CD14-positive monocyte (primary cell): ENCODE measurements around the gene PPM1G. TPM values are rescaled to one million over a fixed set of nuclear protein-coding genes. Genes with fewer than 3 reads are reported as not detected.

ENCODE experiments used
- DNase-seq, 3 donors: peaks; one replicate each; pipeline ENCODE4 v3.0.0-alpha.2; 2011 to 2022
- H2AFZ ChIP-seq: 2 replicates; pipeline ENCODE4 v1.6.0; 2012; ENCODE audit warnings: mild to moderate bottlenecking, low read depth, low read length, inconsistent platforms; ENCODE audit not compliant: insufficient read depth, poor library complexity, severe bottlenecking
- H3K27ac ChIP-seq, 2 donors: 1 replicate in 1 of 2; 2 replicates in 1 of 2; pipeline ENCODE4 v1.5.1; 2012 to 2013; ENCODE audit warnings: low read length in 2 of 2, control low read depth in 1 of 2, inconsistent platforms in 1 of 2, low read depth in 1 of 2, mild to moderate bottlenecking in 1 of 2
- H3K27me3 ChIP-seq, 2 donors: one replicate each; pipeline versions ENCODE4 v1.6.0 to v1.6.1; 2011 to 2013; ENCODE audit warnings: low read length in 2 of 2; ENCODE audit not compliant: control insufficient read depth in 2 of 2, insufficient read depth in 2 of 2
- H3K36me3 ChIP-seq, 2 donors: replicated peaks in 1 of 2; 1 replicate in 1 of 2; 2 replicates in 1 of 2; pipeline versions ENCODE4 v1.5.1 to v1.6.1; 2012 to 2013; ENCODE audit warnings: low read length in 2 of 2, control low read depth in 1 of 2, inconsistent platforms in 1 of 2, mild to moderate bottlenecking in 1 of 2; ENCODE audit not compliant: insufficient read depth in 2 of 2, control insufficient read depth in 1 of 2
- H3K4me1 ChIP-seq, 2 donors: 1 replicate in 1 of 2; 2 replicates in 1 of 2; pipeline versions ENCODE4 v1.5.1 to v1.6.1; 2012 to 2013; ENCODE audit warnings: low read length in 2 of 2, control low read depth in 1 of 2, inconsistent platforms in 1 of 2, mild to moderate bottlenecking in 1 of 2, moderate library complexity in 1 of 2; ENCODE audit not compliant: insufficient read depth in 2 of 2, control insufficient read depth in 1 of 2
- H3K4me2 ChIP-seq: replicated peaks from 2 replicates; pipeline ENCODE3; 2012; ENCODE audit warnings: low read length, moderate library complexity, mild to moderate bottlenecking; ENCODE audit not compliant: poor library complexity, severe bottlenecking; ENCODE audit errors: extremely low read depth
- H3K4me3 ChIP-seq, 3 experiments: fragments of 200-600 bp in 1 of 3; sonication (generic) in 1 of 3; replicated peaks in 1 of 3; 1 replicate in 2 of 3; 2 replicates in 1 of 3; pipeline ENCODE4 v1.5.1; 2011 to 2013; ENCODE audit warnings: low read length in 3 of 3, mild to moderate bottlenecking in 3 of 3, control low read depth in 2 of 3, low read depth in 2 of 3, inconsistent platforms in 1 of 3, moderate library complexity in 1 of 3
- H3K79me2 ChIP-seq: 2 replicates; pipeline ENCODE4 v1.6.0; 2012; ENCODE audit warnings: mild to moderate bottlenecking, control low read depth, inconsistent platforms, low read length, moderate library complexity; ENCODE audit not compliant: insufficient read depth
- H3K9ac ChIP-seq: 2 replicates; pipeline ENCODE4 v1.6.0; 2017; ENCODE audit warnings: low read length, mild to moderate bottlenecking; ENCODE audit not compliant: insufficient read depth, poor library complexity, severe bottlenecking
- H3K9me3 ChIP-seq, 2 donors: replicated peaks in 1 of 2; 1 replicate in 1 of 2; 2 replicates in 1 of 2; pipeline versions ENCODE4 v1.5.1 to v1.6.1; 2012 to 2013; ENCODE audit warnings: low read length in 2 of 2, control low read depth in 1 of 2; ENCODE audit not compliant: control insufficient read depth in 1 of 2, insufficient read depth in 1 of 2
- H4K20me1 ChIP-seq: 2 replicates; pipeline ENCODE4 v1.6.0; 2012; ENCODE audit warnings: mild to moderate bottlenecking, low read length, control low read depth, moderate library complexity; ENCODE audit not compliant: insufficient read depth
- H3K27ac Mint-ChIP-seq, 7 donors: one replicate each; pipeline ENCODE4 v1.8.0; 2020; ENCODE audit warnings: mild to moderate bottlenecking in 7 of 7, mixed read lengths in 7 of 7, moderate library complexity in 6 of 7, inconsistent platforms in 2 of 7
- H3K27me3 Mint-ChIP-seq, 3 donors: one replicate each; pipeline ENCODE4 v1.8.0; 2021 to 2022; ENCODE audit warnings: low read depth in 3 of 3, mild to moderate bottlenecking in 3 of 3, mixed read lengths in 3 of 3, moderate library complexity in 3 of 3, inconsistent platforms in 1 of 3
- H3K36me3 Mint-ChIP-seq, 2 donors: one replicate each; pipeline ENCODE4 v1.8.0; 2020; ENCODE audit warnings: mixed read lengths in 2 of 2, inconsistent platforms in 1 of 2, mild to moderate bottlenecking in 1 of 2
- H3K4me1 Mint-ChIP-seq: one replicate; pipeline ENCODE4 v1.8.0; 2020; ENCODE audit warnings: mild to moderate bottlenecking, mixed read lengths
- H3K4me3 Mint-ChIP-seq, 2 donors: one replicate each; pipeline ENCODE4 v1.8.0; 2020; ENCODE audit warnings: mild to moderate bottlenecking in 2 of 2, mixed read lengths in 2 of 2, moderate library complexity in 1 of 2
- H3K9me3 Mint-ChIP-seq, 7 donors: one replicate each; pipeline ENCODE4 v1.8.0; 2020 to 2022; ENCODE audit warnings: mixed read lengths in 7 of 7, mild to moderate bottlenecking in 6 of 7, moderate library complexity in 6 of 7, inconsistent platforms in 2 of 7
- WGBS: methylation state at CpG from one replicate; pipeline ENCODE4 v1.1.5; 2013; ENCODE audit warnings: missing lambda C conversion rate; ENCODE audit not compliant: insufficient coverage; 5-methylcytosine and 5-hydroxymethylcytosine counted together
- intact Hi-C, 2 donors: fragments of 100-400 bp; cut with micrococcal nuclease; formaldehyde crosslinking; loops; one replicate each; pipeline versions ENCODE4 v1.15.0 to v1.15.1; 2023
- polyA plus RNA-seq, 3 donors: library from polyadenylated mRNA; depleted of rRNA in 1 of 3; unstranded in 2 of 3; stranded (reverse) in 1 of 3; fragments of 300-500 nt in 2 of 3; fragments of >200 nt in 1 of 3; fragmentation: Illumina TruSeq in 2 of 3; gene quantifications; 1 replicate in 2 of 3; 2 replicates in 1 of 3; pipeline ENCODE4 v1.2.3, GENCODE V29; 2012 to 2021
- TF ChIP-seq, protein P1 (sequence below): fragments of 200-600 bp; IDR thresholded peaks from one replicate; pipeline ENCODE4 v1.8.0; 2022; ENCODE audit warnings: antibody characterized with exemption, mild to moderate bottlenecking

The PPM1G gene
- polyA plus RNA-seq, 3 donors: 31.9 to 54.3 (median 47.3) TPM

- Histone ChIP-seq H3K4me1 (peaks cover 3 to 7% of the 10 kb centered on the region in 2 donors), H3K4me3 (no peak overlapping the region), H2AFZ (no peak overlapping the region), H3K79me2 (no peaks in the 10 kb centered on the region), H3K4me2 (no peak overlapping the region), H4K20me1 (no peaks in the 10 kb centered on the region), H3K9me3 (no peaks in the 10 kb centered on the region), H3K27me3 (no peaks in the 10 kb centered on the region), H3K36me3 (no peaks in the 10 kb centered on the region), H3K27ac (no peak overlapping the region), H3K9ac (no peak overlapping the region)
- TF ChIP-seq, protein P1, sequence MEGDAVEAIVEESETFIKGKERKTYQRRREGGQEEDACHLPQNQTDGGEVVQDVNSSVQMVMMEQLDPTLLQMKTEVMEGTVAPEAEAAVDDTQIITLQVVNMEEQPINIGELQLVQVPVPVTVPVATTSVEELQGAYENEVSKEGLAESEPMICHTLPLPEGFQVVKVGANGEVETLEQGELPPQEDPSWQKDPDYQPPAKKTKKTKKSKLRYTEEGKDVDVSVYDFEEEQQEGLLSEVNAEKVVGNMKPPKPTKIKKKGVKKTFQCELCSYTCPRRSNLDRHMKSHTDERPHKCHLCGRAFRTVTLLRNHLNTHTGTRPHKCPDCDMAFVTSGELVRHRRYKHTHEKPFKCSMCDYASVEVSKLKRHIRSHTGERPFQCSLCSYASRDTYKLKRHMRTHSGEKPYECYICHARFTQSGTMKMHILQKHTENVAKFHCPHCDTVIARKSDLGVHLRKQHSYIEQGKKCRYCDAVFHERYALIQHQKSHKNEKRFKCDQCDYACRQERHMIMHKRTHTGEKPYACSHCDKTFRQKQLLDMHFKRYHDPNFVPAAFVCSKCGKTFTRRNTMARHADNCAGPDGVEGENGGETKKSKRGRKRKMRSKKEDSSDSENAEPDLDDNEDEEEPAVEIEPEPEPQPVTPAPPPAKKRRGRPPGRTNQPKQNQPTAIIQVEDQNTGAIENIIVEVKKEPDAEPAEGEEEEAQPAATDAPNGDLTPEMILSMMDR: no peak
- DNase-seq: no peak
- peaks cover 6% of the 10 kb centered on the region for H3K4me1 Mint-ChIP-seq
- 94% methylated on average over 2 of the region's 3 CpGs for whole genome bisulfite sequencing
- intact Hi-C loops: loop anchor here (10.0 kb wide), 1 partner anchor 162 kb away; the partner anchor contains the start of gene ZNF512 (in 2 of the 2)
- peaks cover 0 to 2% (median 2%) of the 10 kb centered on the region in 3 donors for H3K27me3 Mint-ChIP-seq
- H3K9me3 Mint-ChIP-seq: peaks cover 0 to 4% (median 0%) of the 10 kb centered on the region in 7 donors
- no peak overlapping the region for H3K27ac Mint-ChIP-seq
- H3K36me3 Mint-ChIP-seq: no peaks in the 10 kb centered on the region
- no peak overlapping the region for H3K4me3 Mint-ChIP-seq
Observed at GRCh38 chr2:27422958-27423357, 13.6 kb upstream of the PPM1G start.

DNA sequence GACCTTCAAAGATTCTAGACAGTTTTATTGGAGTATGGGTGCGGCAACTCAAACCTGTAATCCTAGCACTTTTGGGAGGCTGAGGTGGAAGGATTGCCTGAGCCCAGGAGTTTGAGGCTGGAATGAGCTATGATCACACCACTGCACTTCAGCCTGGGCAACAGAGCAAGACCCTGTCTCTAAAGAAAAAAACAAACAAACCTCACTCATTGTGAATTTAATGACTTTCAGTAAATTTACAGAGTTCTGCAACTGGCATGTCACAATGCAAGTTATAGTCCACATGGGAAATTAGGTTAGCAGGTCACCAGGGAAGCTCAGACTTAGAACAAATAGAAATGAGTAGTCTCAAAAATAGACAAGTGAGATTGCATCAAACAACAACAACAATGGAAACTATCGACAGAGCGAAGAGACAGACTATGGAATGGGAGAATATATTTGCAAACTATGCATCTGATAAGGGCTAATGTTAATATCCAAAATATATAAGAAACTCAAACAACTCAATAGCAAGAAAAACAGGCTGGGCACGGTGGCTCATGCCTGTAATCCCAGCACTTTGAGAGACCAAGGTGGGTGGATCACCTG, 12.4 kb upstream of the PPM1G start:
- Mint-ChIP-seq H3K36me3 (no peaks in the 10 kb centered on the region), H3K4me1 (no peaks in the 10 kb centered on the region), H3K4me3 (no peak overlapping the region), H3K9me3 (peaks cover 0 to 3% (median 0%) of the 10 kb centered on the region in 7 donors), H3K27me3 (peaks cover 0 to 2% (median 2%) of the 10 kb centered on the region in 3 donors), H3K27ac (no peak overlapping the region)
- H3K4me3 ChIP-seq: no peak overlapping the region
- no peak overlapping the region for H3K4me2 ChIP-seq
- no peaks in the 10 kb centered on the region for H3K36me3 ChIP-seq
- no peaks in the 10 kb centered on the region for H4K20me1 ChIP-seq
- H3K27ac ChIP-seq: no peak overlapping the region
- no peaks in the 10 kb centered on the region for H3K9me3 ChIP-seq
- H3K27me3 ChIP-seq: no peaks in the 10 kb centered on the region
- H3K9ac ChIP-seq: no peak overlapping the region
- TF ChIP-seq, protein P1: no peak
- no peak for DNase-seq
- intact Hi-C loops: loop anchor here (10.0 kb wide), 1 partner anchor 163 kb away; the partner anchor contains the start of gene ZNF512 (in 2 of the 2)
- WGBS: 90% methylated on average over 2 of the region's 4 CpGs
- no peak overlapping the region for H2AFZ ChIP-seq
- H3K79me2 ChIP-seq: no peaks in the 10 kb centered on the region
- no peaks in the 10 kb centered on the region for H3K4me1 ChIP-seq
